Stimulated activated CD8-positive, alpha-beta memory T cell treated with anti-CD3 and anti-CD28 coated beads, Interleukin-7, amount 100 ng/mL, for 48 hours (primary cell): ENCODE measurements around the gene PVALEF.
A peak's percentile ranks its signal among the peaks of the same experiment; 100 is the strongest.

ENCODE experiments used
- DNase-seq, 2 donors: peaks; one replicate each; pipeline ENCODE4 v3.0.0-alpha.2; 2020; ENCODE audit warnings: low read depth in 1 of 2; ENCODE audit errors: extremely low read depth in 1 of 2

The PVALEF gene

DNA sequence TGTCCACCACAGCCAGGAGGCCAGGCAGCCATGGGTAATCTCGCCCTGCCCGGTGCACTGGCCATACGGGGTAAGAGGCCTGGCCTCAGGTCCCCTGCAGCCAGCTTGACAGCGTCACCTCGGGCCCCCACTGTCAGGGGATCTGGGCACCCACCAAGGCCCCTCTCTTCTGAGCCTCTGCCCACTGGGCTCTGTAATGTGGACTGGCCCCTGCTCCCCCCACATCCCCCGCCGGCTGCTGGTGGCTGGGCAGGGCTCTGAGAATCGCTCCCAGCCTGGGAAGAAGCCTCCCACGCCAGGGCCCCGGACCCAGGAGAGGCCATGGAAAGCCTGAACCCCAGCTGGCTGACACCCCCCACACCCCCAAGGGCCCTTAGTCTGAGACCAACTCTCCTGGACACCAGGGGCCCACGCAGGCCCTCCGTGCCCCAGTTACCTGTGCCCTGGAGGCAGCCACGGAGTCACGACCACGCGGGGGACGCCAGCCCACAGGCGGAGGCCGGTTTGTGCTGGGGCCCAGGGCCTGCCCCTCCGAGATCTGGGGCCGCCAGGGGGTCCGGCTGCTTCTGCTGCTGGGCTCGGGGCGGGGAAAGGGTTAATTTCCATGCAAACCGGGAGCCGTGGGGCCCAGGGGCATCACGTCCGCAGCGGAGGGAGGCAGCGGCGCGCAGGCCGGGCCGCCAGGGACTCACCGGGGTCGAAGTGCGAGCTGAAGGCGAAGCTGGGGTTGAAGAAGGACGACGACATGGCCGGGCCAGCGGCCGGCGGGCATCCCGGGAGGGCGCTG is at the start of gene PVALEF:
Gene PVALEF, plus strand, starts transcription at position 262 of the 787 bp plus-strand sequence. CDS start 15,720 bp downstream, outside the sequence.
- no peak for DNase-seq

DNA sequence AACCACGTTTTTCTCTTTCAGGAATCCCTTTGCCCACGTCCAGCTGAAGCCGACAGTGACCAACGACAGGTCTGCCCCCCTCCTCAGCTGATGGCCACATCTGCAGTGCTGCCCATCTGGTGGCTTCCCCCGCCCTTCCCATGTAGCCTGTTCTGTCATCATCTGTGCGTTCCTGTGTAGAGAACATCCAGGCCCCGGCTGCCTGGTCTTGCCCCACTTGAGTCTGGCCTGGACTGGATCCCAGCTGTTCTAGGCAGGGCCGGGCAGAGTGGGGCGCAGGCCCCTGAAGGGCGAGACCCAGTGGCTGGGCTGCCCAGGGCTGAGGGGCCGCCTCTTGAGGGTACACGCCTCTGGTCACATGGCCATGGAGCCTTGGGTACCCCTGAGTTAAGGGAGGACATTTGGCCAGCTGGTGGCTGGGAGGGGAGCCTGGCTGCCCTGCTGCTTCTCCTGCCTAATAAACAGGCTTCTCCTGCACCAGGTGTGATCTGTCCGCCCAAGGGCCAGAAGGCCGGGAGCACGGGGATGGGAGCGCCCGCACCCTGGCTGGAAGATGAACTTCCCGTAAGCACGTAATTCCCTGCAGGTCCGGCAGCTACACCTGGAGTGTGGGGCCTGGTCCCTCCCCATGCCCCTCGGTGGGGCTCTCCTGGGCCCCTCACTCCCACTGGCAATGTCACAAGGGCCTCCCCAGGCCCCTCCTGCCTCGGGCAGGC is 49.4 kb upstream of the PVALEF start:
- DNase-seq = no peak

DNA sequence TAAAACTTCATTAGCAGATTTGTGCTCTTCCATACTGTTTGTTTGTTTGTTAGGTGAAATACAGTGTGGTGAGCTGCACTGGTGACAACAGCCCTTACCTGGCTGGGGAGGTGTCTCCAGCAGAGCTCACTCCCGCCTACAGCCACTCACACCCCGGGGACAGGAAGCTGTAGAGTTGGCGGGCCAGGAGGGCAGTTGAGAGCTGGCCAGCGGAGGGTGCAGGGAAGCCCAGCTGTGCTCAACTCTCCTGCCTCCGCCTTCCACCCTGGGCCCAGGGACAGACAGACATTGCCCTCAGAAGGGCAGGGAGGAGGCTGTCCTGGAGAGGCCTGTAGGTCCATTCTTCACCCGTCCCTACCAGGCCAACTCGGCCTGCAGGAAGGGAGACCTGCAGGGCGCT is 48.6 kb upstream of the PVALEF start:
- DNase-seq = no peak

DNA sequence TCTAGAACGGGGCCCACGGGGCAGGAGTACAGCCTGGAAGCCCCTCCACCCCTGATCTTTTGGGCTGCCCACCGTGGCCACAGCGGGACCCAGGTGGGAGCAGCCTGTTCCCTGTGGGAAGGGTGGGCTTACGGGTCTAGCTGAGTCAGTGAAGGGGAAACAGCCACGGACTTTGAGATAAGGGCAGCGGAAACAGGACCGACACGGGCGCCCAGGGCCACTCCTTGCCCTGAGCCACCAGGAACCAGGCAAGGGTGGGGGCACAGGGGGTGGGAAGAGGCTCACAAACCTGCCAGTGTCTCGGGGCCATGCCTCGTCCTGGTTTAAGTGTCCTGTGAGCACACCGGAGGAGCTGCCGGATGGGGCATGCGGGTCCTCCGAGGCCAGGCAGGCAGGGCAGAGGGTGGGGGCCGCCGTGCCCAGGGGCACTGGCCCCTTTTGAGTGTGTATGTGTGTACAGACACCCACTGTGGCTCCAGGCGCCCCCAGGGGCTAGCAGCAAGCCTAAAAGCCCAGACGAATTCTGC is 47.6 kb upstream of the PVALEF start:
- no peak for DNase-seq

DNA sequence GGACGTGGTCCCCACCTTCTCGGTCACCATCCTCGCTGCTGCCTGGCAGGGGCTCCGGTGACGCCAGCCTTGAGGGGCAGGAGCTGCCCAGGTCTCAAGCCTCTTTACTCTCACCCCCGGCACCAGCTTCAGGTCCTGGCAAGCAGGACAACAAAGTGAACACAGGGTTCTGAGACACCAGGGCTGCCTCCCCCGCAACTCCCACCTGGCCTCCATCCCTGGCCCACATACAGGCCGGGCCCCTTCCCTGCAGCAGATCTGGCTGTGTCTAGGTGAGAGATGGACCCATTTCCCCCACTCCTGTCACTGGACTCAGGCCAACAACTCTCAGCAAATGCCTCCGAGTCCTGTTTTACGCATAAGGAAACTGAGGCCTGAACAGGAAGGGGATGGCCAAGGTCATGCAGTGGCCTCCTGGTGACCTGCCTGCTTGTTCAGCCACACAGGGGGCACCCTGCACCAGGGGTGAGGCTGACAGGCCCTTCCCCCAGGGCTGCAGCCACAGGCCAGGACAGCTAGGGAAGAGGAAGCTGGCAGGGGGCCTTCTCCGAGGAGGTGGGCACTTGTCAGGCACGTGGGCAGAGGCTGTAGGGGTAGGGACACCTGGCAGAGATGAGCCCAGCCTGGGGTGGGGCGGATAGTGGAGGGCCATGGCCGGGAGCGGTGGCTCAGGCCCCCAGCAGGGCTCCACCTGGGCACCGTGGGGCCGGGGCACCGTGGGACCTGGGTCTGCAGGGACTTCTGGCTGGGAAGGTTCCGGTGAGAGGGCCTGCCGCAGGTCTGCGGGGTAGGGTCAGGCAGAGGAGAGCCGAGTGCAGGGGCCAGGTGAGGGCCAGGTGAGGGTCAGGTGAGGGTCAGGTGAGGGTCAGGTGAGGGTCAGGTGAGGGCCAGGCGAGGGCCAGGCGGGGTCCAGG is 46.7 kb upstream of the PVALEF start:
- no peak for DNase-seq

DNA sequence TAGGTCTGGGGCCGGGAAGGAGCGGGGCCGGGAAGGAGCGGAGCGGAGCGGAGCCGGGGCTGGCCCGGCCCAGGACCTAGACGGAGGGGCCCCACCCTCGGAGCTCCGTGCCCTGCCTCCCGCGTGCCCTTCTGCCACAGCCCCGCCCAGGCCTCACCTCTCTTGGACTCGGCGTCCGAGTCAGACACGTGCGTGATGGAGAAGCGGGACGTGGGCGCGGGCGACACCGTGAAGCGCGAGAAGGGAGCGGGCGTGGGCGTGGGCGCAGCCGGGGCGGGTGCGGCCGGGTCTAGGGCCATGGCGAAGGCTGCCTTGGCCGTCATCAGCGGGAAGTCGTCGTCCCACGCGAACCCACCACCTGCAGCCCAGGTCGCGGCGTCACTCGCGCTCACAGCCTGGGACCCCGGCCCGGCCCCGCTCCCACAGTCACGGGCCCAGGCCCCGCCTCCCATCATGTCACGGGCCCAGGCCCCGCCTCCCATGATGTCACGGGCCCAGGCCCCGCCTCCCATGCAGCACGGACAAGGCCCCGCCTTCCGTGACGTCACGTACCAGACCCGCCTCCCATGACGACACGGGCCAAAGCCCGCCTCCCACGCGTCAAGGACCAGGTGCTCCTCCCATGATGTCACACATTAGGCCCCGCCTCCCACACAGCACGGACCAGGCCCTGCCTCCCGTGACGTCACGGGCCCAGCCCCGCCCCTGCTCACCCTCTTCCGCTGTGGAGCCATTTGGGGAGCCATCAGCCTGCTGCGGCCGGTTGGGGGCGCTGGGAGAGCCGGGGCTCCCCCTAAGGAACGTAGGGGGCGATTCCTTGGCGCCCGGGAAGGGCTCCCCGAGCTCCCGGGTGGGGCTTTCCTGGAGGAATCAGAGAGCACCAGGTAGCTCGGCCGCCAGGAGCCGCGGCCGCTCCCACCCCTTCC is 45.8 kb upstream of the PVALEF start:
- peak; percentile 68 to 77 for DNase-seq

DNA sequence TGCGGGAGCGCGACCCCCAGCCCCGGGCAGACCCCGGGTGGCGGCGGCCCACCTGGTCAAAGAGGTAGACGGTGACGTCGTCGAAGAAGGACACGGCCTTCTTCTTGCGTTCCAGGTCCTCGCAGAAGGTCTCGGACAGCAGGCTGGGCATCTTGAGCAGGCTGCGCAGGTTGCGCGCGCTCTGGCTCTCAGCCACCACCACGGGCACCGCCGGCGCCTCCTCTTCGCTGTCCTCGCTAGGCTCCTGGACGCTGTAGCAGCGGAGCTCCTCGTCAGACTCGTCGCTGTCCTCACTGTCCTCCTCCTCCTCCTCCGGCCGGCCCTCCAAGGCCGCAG is 45.2 kb upstream of the PVALEF start:
- no peak for DNase-seq

DNA sequence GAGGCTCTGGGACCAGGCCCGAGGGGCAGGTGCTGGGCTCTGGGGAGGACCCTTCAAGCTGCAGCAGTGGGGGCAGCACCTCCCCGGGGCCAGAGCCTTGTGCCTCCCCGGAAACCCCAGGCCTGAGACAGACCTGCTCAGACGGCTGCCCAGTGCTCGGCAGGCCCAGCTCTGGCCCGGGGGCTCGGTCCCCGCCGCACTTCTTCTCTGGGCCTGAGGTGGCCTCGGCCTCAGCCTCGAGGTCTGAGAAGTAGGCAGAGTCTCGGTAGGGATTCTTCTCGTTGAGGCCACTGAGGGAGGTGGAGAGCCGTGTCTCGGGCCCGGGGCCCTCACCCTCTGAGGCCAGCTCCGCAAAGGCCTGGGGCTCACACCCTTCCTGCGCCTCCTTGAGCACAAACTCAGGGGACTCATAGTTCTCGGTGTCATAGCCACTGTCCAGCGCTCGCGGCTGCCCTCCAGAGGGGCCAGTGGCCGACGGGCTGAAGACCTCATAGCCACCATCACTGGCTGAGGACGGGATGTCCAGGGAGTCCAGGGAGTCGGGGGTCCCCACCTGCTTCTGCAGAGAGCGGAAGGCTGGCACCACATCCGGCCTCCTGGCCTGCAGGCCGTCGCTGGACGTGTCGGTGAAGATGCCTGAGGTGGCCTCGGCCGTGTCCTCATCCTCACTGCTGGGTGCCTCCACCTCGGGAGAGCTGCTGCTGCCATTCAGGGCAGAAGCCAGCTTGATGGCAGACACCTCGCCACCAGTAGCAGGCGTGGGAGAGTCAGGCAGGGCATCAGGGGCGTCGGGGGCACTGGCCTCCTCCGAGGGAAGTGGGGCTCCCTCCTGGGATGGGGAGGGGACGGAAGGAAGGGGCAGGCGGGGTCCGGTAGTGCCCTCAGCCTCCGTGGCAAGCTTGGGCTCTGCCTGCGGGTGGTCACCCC is 44.3 kb upstream of the PVALEF start:
- DNase-seq = no peak

DNA sequence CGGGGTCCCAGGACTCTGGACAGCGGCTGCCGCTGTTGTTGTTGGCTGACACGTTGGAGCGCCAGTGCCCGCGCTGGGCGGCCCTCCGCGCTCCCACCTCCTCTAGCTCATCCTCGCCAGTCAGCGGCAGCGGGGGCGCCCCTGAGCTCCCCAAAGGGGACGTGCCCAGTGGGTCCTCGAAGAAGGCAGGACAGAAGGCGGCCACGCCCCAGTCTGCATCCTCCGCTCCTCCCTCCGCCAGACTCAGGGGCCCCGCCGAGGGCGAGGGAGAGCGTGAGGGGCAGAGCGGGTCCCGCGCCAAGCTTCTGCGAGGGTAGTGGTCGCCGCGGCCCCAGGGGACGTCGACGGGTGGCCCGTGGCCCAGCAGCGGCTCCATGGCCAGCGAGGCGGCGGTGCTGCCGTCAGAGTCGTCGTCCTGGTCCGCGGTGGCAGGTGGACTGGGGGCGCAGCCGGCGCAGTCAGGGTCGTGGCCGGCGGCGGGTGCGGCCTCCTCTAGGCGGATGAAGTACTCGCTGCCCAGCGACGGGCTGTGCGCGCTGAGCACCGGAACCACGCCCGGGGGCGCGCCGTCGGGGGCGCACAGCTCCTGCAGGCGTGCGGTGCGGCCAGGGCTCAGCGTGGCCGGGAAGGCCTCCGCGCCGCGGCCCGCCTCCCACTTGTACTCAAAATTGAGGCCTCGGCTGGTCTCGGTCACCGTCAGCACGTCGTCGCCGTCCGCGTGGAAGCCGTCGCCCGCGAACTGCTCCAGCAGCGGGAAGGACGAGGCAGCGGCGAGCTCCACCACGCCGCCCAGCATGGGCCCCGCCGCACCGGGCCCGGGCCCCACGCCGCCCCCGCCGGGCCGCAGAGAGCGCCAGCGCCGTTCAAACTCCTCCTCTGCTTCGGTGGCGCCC is 43.2 kb upstream of the PVALEF start:
- no peak for DNase-seq

DNA sequence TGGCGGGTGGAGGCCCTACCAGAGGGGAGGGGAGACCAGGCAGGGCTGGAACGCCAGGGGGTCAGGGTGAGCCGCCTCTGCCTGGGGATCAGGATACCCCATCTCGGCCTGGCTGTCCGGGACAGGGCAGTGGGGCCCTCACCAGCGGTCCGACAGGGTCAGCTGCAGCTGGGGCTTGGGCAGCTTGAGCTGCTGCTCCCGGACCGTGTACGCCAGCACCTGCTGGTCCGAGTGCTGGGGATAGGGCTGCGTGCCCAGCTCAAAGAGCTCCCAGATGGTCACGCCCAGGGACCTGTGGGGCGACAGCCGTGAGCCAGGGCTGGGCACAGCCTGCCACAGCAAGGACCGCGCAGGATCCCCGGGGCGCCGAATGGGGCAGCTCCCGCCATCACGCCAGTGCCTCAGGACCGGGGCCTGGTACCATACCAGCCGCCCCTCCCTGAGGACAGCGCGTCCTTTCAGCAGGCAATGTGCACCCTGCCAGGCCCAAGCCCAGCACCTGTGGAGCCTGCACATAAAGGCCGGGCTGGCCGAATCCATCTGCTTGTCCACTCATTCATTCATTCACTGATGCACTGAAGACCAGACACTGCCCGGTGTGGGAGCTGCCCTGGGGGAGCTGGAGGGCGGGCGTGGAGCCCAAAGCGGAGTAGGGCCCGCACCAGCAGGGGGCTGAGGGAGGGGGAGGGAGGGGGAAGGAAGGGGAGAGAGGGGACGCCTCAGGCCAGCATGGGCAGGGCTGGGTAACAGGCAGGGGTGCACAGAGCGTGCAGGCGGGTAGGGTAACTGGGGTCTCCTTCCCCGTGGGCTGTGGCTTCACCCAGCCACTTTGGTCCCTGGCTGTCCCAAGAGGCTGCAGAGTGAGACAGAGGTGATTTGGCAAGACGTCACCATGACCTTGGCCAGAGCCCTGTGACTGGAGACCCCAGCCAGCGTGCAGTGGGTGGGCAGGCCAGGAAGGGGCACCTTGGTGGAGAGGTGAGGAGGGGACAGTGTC is 42.0 kb upstream of the PVALEF start:
- no peak for DNase-seq

DNA sequence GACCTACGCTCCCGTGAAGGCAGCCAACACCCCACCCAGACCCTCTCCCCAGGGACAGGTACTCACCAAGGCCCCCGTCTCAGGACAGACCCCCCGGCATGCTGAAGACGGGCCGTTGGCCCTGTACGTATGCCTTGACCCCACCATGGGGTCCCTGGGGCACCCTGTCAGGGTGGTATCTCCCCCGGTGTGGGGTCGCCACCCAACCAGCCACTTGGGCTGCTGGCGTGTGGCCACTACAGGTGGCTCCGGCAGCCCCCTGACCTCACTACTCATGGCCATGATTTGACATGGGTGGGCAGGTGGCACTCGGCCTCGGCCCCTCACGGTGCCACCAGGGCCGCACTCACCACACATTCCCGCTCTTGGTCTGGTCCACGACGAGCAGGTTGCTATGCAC is 40.9 kb upstream of the PVALEF start:
- no peak for DNase-seq

DNA sequence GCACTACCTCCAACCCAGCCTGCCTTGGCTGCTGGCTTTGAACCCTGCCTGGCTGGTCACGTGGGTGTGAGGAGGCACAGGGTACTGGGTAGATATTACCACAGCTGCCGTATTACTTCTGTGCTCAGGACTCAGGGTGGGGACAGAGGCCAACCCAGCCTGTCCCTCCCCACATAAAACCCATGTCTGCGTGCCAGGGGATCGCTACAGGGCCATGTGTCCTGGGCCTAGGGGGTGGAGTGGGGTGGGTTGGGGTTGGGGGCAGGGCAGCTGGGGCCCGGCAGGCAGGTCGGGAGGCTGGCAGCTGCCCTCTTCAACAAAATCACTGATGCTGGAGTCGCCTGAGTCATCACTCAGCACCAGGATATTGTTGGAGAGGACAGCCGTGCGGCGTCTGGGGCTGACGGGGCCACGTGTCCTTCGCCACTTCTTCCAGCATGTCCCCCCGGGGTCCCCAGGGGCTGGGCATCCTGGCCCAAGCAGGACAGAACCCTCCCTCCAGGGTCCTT is 39.7 kb upstream of the PVALEF start:
- no peak for DNase-seq

DNA sequence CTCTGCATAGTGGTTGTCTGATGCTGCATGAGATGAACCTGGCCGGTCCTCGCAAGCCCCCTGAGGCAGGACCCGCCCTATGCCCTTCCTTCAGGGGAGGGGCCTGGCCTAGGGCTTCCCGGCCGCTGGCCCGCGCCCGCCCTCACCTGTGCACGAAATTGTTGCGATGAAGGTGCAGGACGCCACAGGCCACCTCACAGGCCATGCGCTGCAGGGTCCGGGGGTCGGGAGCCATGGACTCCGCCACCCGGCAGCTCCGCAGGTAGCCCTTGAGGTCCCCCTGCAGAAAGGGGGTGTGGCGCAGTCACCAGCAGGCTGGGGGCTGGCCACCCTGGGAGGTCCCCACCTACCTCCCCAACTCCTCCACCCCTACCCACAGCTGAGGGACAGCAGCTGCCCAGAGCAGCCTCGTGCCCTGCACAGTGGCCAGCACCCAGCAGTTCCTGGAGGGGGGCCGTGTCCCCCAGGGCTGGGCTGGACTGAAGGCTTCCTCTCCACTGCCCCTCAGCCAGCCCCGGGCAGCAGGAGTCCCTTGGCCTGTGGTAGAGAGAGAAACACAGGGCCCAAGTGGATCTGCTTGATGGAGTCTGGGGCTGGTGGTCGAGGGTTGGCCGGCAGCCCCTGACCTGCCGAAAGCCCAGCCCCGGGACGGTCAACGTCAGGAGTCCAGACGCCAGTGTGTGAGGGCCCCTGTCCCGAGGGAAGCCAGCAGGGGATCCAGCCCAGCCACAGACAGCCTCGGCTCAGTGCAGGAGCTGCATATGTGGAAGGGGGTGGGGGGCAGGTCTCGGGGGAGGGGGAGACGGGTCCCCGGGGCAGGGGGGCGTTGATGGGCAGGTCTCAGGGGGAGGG is 38.8 kb upstream of the PVALEF start:
- no peak for DNase-seq

DNA sequence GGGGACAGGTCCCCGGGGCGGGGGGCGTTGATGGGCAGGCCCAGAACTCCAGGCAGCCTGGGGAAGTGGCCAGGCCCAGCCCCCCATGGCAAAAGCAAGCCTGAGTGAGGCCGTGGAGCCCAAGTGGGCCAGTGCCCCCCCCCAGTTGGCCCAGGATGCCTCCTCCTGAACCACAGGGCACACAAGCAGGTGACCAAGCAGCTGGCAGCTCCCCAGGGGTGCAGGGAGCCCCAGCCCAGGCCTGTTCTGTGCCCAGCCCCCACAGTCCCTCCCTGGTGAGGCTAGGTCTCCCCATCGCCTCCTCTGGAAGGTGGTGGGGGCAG is 38.2 kb upstream of the PVALEF start:
- no peak for DNase-seq

DNA sequence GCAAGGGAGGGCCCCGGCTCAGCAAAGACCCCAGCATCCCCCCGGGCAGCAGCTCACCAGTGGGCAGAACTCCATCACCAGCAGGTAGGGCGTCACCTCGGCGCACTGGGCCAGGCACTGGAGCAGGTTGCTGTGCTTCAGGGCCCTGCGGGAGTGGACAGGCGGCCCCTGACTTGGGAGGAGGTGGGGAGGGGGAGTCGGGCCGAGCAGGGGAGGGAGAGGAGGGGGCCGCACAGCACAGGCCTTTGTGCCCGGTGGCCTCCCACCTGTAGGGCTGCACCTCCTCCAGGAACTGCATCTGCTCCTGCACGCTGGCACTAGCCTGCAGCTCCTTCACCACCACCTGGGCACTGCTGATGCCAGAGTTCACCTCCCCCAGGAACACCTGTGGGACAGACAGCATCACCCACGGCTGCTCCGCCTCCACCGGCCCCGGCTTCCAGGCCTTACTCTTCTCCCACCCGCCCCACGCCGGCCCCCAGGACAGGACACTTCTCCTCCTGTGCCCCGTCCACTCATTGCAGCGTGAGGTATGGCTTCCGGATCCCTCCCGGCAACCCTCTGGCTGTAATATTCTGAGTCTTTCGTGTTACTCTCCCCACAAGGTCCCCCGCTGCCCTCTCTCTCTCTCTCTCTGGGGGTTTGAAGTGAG is 37.7 kb upstream of the PVALEF start:
- DNase-seq = no peak
